K562 (cell line): ENCODE results near the gene KLHL29. TPM values are rescaled to one million over a fixed set of nuclear protein-coding genes. Genes with fewer than 3 reads are reported as not detected.
A peak's percentile ranks its signal among the peaks of the same experiment; 100 is the strongest.

Source experiments
- ATAC-seq: fragments of 200-7000 bp; cut with Tn5 transposase; 3 replicates; pipeline ENCODE4 v1.9.1; 2020; ENCODE audit warnings: moderate library complexity
- BruUV-seq: library from RNA; stranded (reverse); fragments of 400-500 nt; replicated peaks from 2 replicates; lab custom pipeline; 2021; lab: Mats Ljungman, UMichigan
- CTCF ChIA-PET: fragments of 300-600 bp; formaldehyde crosslinking; extraction: SDS; loops from one replicate; lab custom pipeline; 2021; ENCODE audit warnings: low intra/inter-chr PET ratio; lab: Yijun Ruan, JAX
- POLR2A ChIA-PET: fragments of 300-600, 350-650 bp; sonication (Branson Sonifier 250); formaldehyde crosslinking; extraction: SDS; loops from one replicate; lab custom pipeline; 2021; ENCODE audit warnings: antibody characterized with exemption, inconsistent platforms; lab: Yijun Ruan, JAX
- DNase-seq, 4 experiments: peaks; one replicate each; pipeline versions ENCODE4 v3.0.0 to v3.0.0-alpha.2; 2011 to 2018; ENCODE audit warnings: low spot score in 3 of 4, mixed read lengths in 3 of 4; ENCODE audit errors: extremely low read depth in 1 of 4
- FAIRE-seq: peaks from 2 replicates; lab custom pipeline; 2011; peaks lifted over from hg19 to GRCh38; lab: Jason Lieb, UNC
- H2AFZ ChIP-seq: 2 replicates; pipeline ENCODE4 v1.6.0; 2011; ENCODE audit warnings: low read depth, low read length, control low read depth, inconsistent platforms
- H3K27ac ChIP-seq: fragments of 200-600 bp; 3 replicates; pipeline ENCODE4 v1.8.0; 2011; ENCODE audit warnings: low read depth, mild to moderate bottlenecking, control low read depth, inconsistent platforms, low read length, moderate library complexity, mixed read lengths; ENCODE audit errors: extremely low read depth
- H3K27me3 ChIP-seq, 2 experiments: fragments of 300-600 bp in 1 of 2; 2 replicates in 1 of 2; 3 replicates in 1 of 2; pipeline versions ENCODE4 v1.6.0 to v1.8.0; 2011; ENCODE audit warnings: inconsistent platforms in 2 of 2, low read length in 2 of 2, mild to moderate bottlenecking in 1 of 2, mixed read lengths in 1 of 2, moderate library complexity in 1 of 2; ENCODE audit not compliant: control insufficient read depth in 2 of 2, insufficient read depth in 2 of 2
- H3K36me3 ChIP-seq: fragments of 300-600 bp; 3 replicates; pipeline ENCODE4 v1.8.0; 2011; ENCODE audit warnings: mild to moderate bottlenecking, low read length, inconsistent platforms; ENCODE audit not compliant: control insufficient read depth, insufficient read depth
- H3K4me1 ChIP-seq, 2 experiments: fragments of 200-600 bp in 1 of 2; replicated peaks in 1 of 2; 2 replicates in 1 of 2; 3 replicates in 1 of 2; pipeline versions ENCODE4 v1.5.1 to v1.8.0; 2011; ENCODE audit warnings: inconsistent platforms in 2 of 2, low read length in 2 of 2, mild to moderate bottlenecking in 1 of 2, mixed read lengths in 1 of 2, moderate library complexity in 1 of 2; ENCODE audit not compliant: control insufficient read depth in 2 of 2, insufficient read depth in 2 of 2
- H3K4me2 ChIP-seq: 2 replicates; pipeline ENCODE4 v1.6.1; 2011; ENCODE audit warnings: low read length, control low read depth, inconsistent platforms, mixed read lengths; ENCODE audit not compliant: insufficient read depth
- H3K4me3 ChIP-seq: fragments of 200-600 bp; sonication (generic), shearing (Covaris generic); 2 replicates; pipeline ENCODE4 v1.5.1; 2016; ENCODE audit warnings: control low read depth, inconsistent platforms
- H3K79me2 ChIP-seq: fragments of 200-600 bp; 3 replicates; pipeline ENCODE4 v1.8.0; 2011; ENCODE audit warnings: low read length, inconsistent platforms; ENCODE audit not compliant: control insufficient read depth, insufficient read depth
- H3K9ac ChIP-seq, 2 experiments: 2 replicates each; pipeline versions ENCODE4 v1.6.0 to v1.6.1; 2011; ENCODE audit warnings: low read depth in 2 of 2, low read length in 2 of 2, control low read depth in 1 of 2, inconsistent platforms in 1 of 2, mild to moderate bottlenecking in 1 of 2, mixed read lengths in 1 of 2; ENCODE audit not compliant: insufficient read depth in 1 of 2
- H3K9me1 ChIP-seq: one replicate; pipeline ENCODE4 v1.6.0; 2011; ENCODE audit warnings: inconsistent platforms, mild to moderate bottlenecking, low read length, moderate library complexity; ENCODE audit not compliant: control insufficient read depth, insufficient read depth
- H3K9me3 ChIP-seq: replicated peaks from 2 replicates; pipeline ENCODE4 v1.5.1; 2011; ENCODE audit warnings: low read depth, low read length, inconsistent platforms; ENCODE audit not compliant: control insufficient read depth, insufficient read depth
- H4K20me1 ChIP-seq: replicated peaks from 2 replicates; pipeline ENCODE4 v1.6.1; 2011; ENCODE audit warnings: low read length, inconsistent platforms, mixed read lengths; ENCODE audit not compliant: control insufficient read depth, insufficient read depth
- CGGBP1 ChIP-seq: fragments of 250-450 bp; sonication (Bioruptor Pico); IDR thresholded peaks from 2 replicates; pipeline ENCODE4 v1.9.0; 2021; ENCODE audit warnings: mild to moderate bottlenecking
- TCF7 ChIP-seq: sonication (generic); IDR thresholded peaks from 2 replicates; pipeline ENCODE4 v1.6.1; 2016; ENCODE audit warnings: antibody characterized with exemption, borderline replicate concordance
- WGBS: fragments of 100-300 bp; shearing (Covaris generic); methylation state at CpG from one replicate; pipeline ENCODE4 v1.1.6; 2016; ENCODE audit warnings: low coverage, mixed read lengths; ENCODE audit not compliant: insufficient coverage; ENCODE audit errors: missing lambda C conversion rate; 5-methylcytosine and 5-hydroxymethylcytosine counted together
- in situ Hi-C: fragments of 300-500 bp; cut with MboI; formaldehyde crosslinking; loops from 4 replicates; pipeline ENCODE4 v1.15.0; 2018; ENCODE audit warnings: inconsistent platforms, mixed read lengths
- intact Hi-C: fragments of 100-400 bp; cut with micrococcal nuclease; formaldehyde crosslinking; loops from 2 replicates; pipeline ENCODE4 v1.14.2; 2022
- polyA plus RNA-seq, 8 experiments: library from polyadenylated mRNA; depleted of rRNA in 4 of 8; stranded (reverse) in 5 of 8; unstranded in 3 of 8; fragments of >200 nt; fragmentation: Nextera tagmentation in 2 of 8; fragmentation: Illumina TruSeq in 1 of 8; extraction: Ambion mirVana in 2 of 8; extraction: Trizol in 1 of 8; gene quantifications; 2 replicates each; pipeline versions ENCODE4 v1.2.1 to v1.2.3, GENCODE V29; 2011 to 2014; ENCODE audit warnings: inconsistent platforms in 1 of 8, missing spikeins in 1 of 8
- total RNA-seq, 7 experiments: library from RNA; depleted of rRNA in 6 of 7; stranded (reverse); fragments of >200 nt in 6 of 7; fragmentation: Illumina TruSeq in 2 of 7; extraction: Trizol in 2 of 7; gene quantifications; 2 replicates each; pipeline versions ENCODE4 v1.2.1 to v1.2.3, GENCODE V29; 2011 to 2021; ENCODE audit warnings: low replicate concordance in 1 of 7

KLHL29 gene
- total and polyA plus RNA-seq, 9 of the 15 experiments (the other 6 are each of a cell fraction or from before 2014, with no cell fraction given), result 0.03 to 0.31 (median 0.08) TPM; not detected in 1

GRCh38 chr2:23637011-23637778 lies 252.2 kb downstream of the KLHL29 start:
- no TSS peak for BruUV-seq
- peaks cover 0 to 4% of the 10 kb centered on the region in 2 experiments; a peak in 2 of 5 replicates for H3K4me1 ChIP-seq
- peaks cover 5% of the 10 kb centered on the region for H3K9me1 ChIP-seq
- H3K79me2 ChIP-seq, result no peaks in the 10 kb centered on the region
- no peaks in the 10 kb centered on the region for H3K9me3 ChIP-seq
- H3K27ac ChIP-seq, result no peak overlapping the region
- peak overlapping the region in 1 of 2 experiments; percentile 74; a peak in 1 of 4 replicates for H3K9ac ChIP-seq
- POLR2A ChIA-PET, result interaction anchor here (1.8 kb wide), 1 partner anchor 9 kb away, joined by 7 read pairs; no protein-coding TSS in a partner anchor
- CTCF ChIA-PET, result interaction anchor here (0.6 kb wide), 1 partner anchor 125 kb away, joined by 6 read pairs; no protein-coding TSS in a partner anchor
- H3K4me3 ChIP-seq, result no peak overlapping the region
- in situ Hi-C loops (no loop called here), intact Hi-C loops (loop anchor here (10.0 kb wide), 1 partner anchor 128 kb away; no protein-coding TSS in a partner anchor)
- DNase-seq (no peak), ATAC-seq (peak; percentile 43), FAIRE-seq (no peak)
- H3K27me3 ChIP-seq, result peaks cover 3 to 58% of the 10 kb centered on the region in 2 experiments; a peak in 2 of 5 replicates
- no peak overlapping the region for H2AFZ ChIP-seq
- TF ChIP-seq CGGBP1 (no peak), TCF7 (no peak)
- WGBS, result 18% methylated on average over 14 of the region's 14 CpGs
- no peaks in the 10 kb centered on the region for H3K36me3 ChIP-seq
- H3K4me2 ChIP-seq, result no peak overlapping the region
- H4K20me1 ChIP-seq, result no peaks in the 10 kb centered on the region
